Tibial nerve (tissue), 4 donors: ENCODE measurements around the gene CHN2. TPM values are rescaled to one million over a fixed set of nuclear protein-coding genes. Genes with fewer than 3 reads are reported as not detected.
A peak's percentile ranks its signal among the peaks of the same experiment; 100 is the strongest.

Experiments
- DNase-seq, 2 donors: peaks; one replicate each; pipeline ENCODE4 v3.0.0-alpha.2; 2019; ENCODE audit warnings: low spot score in 2 of 2
- H3K27ac ChIP-seq, 4 donors: fragments of 200-600 bp; sonication (generic) in 3 of 4; one replicate each; pipeline ENCODE4 v1.5.1; 2017 to 2019; ENCODE audit warnings: mild to moderate bottlenecking in 1 of 4
- H3K27me3 ChIP-seq, 2 donors: fragments of 200-600 bp; sonication (generic) in 1 of 2; one replicate each; pipeline versions ENCODE4 v1.5.1 to v1.6.0; 2017 to 2019
- H3K36me3 ChIP-seq, 3 donors: fragments of 200-600 bp; sonication (generic); one replicate each; pipeline ENCODE4 v1.5.1; 2018 to 2019
- H3K4me1 ChIP-seq, 4 donors: fragments of 200-600 bp; sonication (generic) in 3 of 4; one replicate each; pipeline ENCODE4 v1.5.1; 2017 to 2019
- H3K4me3 ChIP-seq, 4 donors: fragments of 200-600 bp; sonication (generic) in 3 of 4; one replicate each; pipeline ENCODE4 v1.5.1; 2017 to 2019; ENCODE audit warnings: mild to moderate bottlenecking in 1 of 4, moderate library complexity in 1 of 4
- H3K9me3 ChIP-seq, 4 donors: fragments of 200-600 bp; sonication (generic) in 3 of 4; one replicate each; pipeline ENCODE4 v1.5.1; 2017 to 2019
- EP300 ChIP-seq, 2 donors: sonication (generic); formaldehyde crosslinking; IDR thresholded peaks; one replicate each; pipeline ENCODE4 v1.6.1; 2017; ENCODE audit warnings: antibody characterized with exemption in 2 of 2, mild to moderate bottlenecking in 1 of 2
- POLR2A ChIP-seq, 2 donors: fragments of 450-650 bp; IDR thresholded peaks; one replicate each; pipeline ENCODE4 v1.6.1; 2017; ENCODE audit warnings: antibody characterized with exemption in 2 of 2, mild to moderate bottlenecking in 2 of 2, moderate library complexity in 2 of 2
- WGBS, 2 donors: methylation state at CpG; one replicate each; pipeline ENCODE4 v1.1.5; 2018; 5-methylcytosine and 5-hydroxymethylcytosine counted together
- total RNA-seq, 4 donors: library from RNA; depleted of rRNA; stranded (reverse); fragments of >200 nt; gene quantifications; one replicate each; pipeline ENCODE4 v1.1.0, GENCODE V29; 2016
- TF ChIP-seq, protein P1 (sequence below), 5 experiments: fragments of 200-600 bp in 3 of 5; fragments of 450-650 bp in 2 of 5; sonication (generic) in 3 of 5; IDR thresholded peaks; one replicate each; pipeline ENCODE4 v1.5.1; 2016 to 2019; ENCODE audit warnings: antibody characterized with exemption in 5 of 5, mild to moderate bottlenecking in 3 of 5, moderate library complexity in 2 of 5

The CHN2 gene
- total RNA-seq, 4 donors from 2014 or later: 3.9 to 12.6 (median 7.0) TPM

DNA sequence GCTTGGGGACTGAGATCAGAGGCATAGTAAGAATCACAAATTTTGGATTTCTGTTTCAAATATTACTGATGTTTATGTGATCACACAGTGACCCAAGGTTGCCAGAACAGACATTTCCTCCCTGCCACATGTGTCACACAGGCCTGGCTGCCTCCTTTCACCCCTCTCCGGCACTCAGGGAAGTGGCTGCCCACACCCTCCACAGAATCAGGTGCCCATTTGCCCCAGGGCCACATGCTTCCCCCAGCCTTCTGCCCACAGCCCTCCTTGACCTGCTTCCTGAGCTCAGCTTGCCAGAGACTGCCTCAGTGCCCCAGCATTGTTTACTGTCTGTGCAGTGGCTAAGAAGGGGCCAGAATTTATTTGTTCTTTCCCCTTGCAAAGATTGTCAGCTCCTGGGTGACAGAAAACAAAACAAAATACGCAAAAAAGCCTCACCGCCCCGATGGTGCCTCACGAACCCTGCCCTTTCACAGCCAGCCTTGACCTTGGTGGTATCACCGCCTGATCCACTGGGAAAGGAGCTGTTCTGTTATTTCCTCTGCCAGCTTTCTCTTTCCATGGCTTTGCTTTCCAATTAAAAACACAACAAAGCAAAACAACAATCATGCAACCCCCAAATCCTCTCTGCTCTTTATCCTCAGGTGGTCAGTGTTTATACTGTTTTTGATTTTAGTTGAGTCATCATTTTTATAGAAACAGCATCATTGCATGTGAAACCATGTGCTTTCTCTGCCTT is 52.8 kb downstream of the CHN2 start:
- no peak for DNase-seq
- Histone ChIP-seq H3K27ac (peak overlapping the region in 1 of 4 donors; percentile 37), H3K4me1 (no peaks in the 10 kb centered on the region), H3K9me3 (no peaks in the 10 kb centered on the region), H3K36me3 (no peaks in the 10 kb centered on the region), H3K4me3 (no peak overlapping the region), H3K27me3 (no peaks in the 10 kb centered on the region)
- TF ChIP-seq EP300 (IDR thresholded peaks at IDR 0.05) (no peak), POLR2A (IDR thresholded peaks at IDR 0.05) (no peak)
- TF ChIP-seq, protein P1, sequence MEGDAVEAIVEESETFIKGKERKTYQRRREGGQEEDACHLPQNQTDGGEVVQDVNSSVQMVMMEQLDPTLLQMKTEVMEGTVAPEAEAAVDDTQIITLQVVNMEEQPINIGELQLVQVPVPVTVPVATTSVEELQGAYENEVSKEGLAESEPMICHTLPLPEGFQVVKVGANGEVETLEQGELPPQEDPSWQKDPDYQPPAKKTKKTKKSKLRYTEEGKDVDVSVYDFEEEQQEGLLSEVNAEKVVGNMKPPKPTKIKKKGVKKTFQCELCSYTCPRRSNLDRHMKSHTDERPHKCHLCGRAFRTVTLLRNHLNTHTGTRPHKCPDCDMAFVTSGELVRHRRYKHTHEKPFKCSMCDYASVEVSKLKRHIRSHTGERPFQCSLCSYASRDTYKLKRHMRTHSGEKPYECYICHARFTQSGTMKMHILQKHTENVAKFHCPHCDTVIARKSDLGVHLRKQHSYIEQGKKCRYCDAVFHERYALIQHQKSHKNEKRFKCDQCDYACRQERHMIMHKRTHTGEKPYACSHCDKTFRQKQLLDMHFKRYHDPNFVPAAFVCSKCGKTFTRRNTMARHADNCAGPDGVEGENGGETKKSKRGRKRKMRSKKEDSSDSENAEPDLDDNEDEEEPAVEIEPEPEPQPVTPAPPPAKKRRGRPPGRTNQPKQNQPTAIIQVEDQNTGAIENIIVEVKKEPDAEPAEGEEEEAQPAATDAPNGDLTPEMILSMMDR (IDR thresholded peaks at IDR 0.05): no peak
- 69 to 74% methylated on average over 6 of the region's 6 CpGs for WGBS, 2 donors

DNA sequence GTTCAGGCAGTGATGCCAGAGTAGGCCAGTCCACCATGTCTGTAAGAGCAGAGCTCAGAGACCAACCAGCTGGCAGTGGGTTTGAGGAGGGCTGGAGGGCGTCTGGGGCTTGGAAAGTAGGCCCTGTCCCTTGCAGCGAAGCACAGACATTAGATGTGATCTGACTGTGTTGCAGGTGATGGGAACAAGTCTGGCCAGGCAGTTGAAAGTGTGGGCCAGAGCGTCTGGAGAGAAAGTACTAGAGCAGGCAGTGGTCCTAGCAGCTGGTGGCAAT is 53.3 kb downstream of the CHN2 start:
- Histone ChIP-seq H3K4me1 (no peaks in the 10 kb centered on the region), H3K4me3 (no peak overlapping the region), H3K27me3 (no peaks in the 10 kb centered on the region), H3K36me3 (no peaks in the 10 kb centered on the region), H3K27ac (peak overlapping the region in 1 of 4 donors; percentile 37), H3K9me3 (no peaks in the 10 kb centered on the region)
- TF ChIP-seq, protein P1 (IDR thresholded peaks at IDR 0.05): no peak
- no peak for TF ChIP-seq EP300 (IDR thresholded peaks at IDR 0.05)
- no peak for TF ChIP-seq POLR2A (IDR thresholded peaks at IDR 0.05)
- no peak for DNase-seq
- 91 to 93% methylated on average over 3 of the region's 3 CpGs for WGBS, 2 donors

DNA sequence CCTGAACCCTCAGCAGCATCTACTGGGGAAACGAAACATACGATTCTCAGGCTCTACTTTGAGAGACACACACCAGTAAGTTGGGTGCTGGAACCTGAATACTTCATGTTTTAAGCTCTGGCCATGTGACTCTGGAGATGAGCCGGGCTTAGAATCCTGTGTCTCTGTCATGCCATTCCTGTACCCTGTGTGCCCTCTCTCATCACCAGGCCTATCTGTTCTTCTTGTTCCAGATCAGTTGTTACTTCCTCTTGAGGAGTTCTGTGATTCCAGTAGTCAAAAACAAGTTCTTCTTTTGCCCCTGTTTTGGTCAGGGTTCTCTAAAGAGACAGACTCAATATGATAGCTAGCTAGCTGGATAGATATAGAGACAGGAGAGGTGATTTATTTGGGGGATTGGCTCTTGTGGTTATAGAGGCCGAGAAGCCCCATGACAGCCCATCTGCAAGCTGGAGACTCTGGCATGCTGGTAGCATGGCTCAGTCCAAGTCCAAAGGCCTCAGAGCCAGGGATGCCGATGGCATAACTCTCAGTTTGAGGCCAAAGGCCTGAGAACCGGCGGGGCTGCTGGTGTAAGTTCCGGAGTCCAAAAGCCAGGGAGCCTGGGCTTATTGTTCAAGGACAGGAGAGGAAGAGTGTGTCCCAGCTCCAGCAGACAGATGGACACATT is 54.3 kb downstream of the CHN2 start:
- Histone ChIP-seq H3K27ac (peak overlapping the region in 1 of 4 donors; percentile 37), H3K4me1 (no peaks in the 10 kb centered on the region), H3K27me3 (no peaks in the 10 kb centered on the region), H3K9me3 (no peaks in the 10 kb centered on the region), H3K4me3 (no peak overlapping the region), H3K36me3 (no peaks in the 10 kb centered on the region)
- TF ChIP-seq, protein P1 (IDR thresholded peaks at IDR 0.05): no peak
- TF ChIP-seq EP300 (IDR thresholded peaks at IDR 0.05): peak in 1 of 2 donors; percentile 10
- no peak for DNase-seq
- 85 to 91% methylated on average over 8 of the region's 8 CpGs for WGBS, 2 donors

DNA sequence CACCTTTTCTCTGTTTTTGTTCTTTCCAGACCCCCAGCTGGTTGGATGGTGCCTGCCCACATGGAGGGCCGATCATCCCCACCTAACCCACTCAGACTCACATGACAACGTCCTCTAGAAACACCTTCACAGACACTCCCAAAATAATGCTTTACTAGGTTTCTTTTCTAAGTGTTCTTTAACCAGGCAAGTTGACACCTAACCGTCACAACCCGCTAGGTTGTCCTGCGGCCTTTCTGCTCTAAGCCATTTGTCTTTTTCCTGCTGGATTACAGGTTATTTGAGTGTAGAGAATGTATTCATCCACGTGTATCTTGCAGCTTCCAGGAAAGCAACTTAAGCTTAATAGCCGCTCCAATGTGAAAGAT is 54.8 kb downstream of the CHN2 start:
- Histone ChIP-seq H3K36me3 (no peaks in the 10 kb centered on the region), H3K4me1 (no peaks in the 10 kb centered on the region), H3K9me3 (no peaks in the 10 kb centered on the region), H3K4me3 (no peak overlapping the region), H3K27ac (no peak overlapping the region), H3K27me3 (no peaks in the 10 kb centered on the region)
- WGBS, 2 donors: 85 to 88% methylated on average over 7 of the region's 7 CpGs
- DNase-seq: no peak
- TF ChIP-seq, protein P1 (IDR thresholded peaks at IDR 0.05): no peak
- no peak for TF ChIP-seq EP300 (IDR thresholded peaks at IDR 0.05)
- no peak for TF ChIP-seq POLR2A (IDR thresholded peaks at IDR 0.05)

GRCh38 chr7:29249860-29250259 is 55.3 kb downstream of the CHN2 start:
- Histone ChIP-seq H3K27me3 (no peaks in the 10 kb centered on the region), H3K4me1 (no peaks in the 10 kb centered on the region), H3K4me3 (no peak overlapping the region), H3K9me3 (no peaks in the 10 kb centered on the region), H3K27ac (no peak overlapping the region), H3K36me3 (no peaks in the 10 kb centered on the region)
- WGBS, 2 donors: 69 to 82% methylated on average over 1 of the region's 1 CpG
- no peak for DNase-seq
- no peak for TF ChIP-seq POLR2A (IDR thresholded peaks at IDR 0.05)
- TF ChIP-seq, protein P1 (IDR thresholded peaks at IDR 0.05): no peak
- no peak for TF ChIP-seq EP300 (IDR thresholded peaks at IDR 0.05)
